ENCODE data around the gene GPX5.
"Not testable (repeated sequence)": the region's sequence is repeated elsewhere in the genome, so short reads cannot be mapped to it uniquely, and the experiment has no call there.

GPX5 gene

DNA sequence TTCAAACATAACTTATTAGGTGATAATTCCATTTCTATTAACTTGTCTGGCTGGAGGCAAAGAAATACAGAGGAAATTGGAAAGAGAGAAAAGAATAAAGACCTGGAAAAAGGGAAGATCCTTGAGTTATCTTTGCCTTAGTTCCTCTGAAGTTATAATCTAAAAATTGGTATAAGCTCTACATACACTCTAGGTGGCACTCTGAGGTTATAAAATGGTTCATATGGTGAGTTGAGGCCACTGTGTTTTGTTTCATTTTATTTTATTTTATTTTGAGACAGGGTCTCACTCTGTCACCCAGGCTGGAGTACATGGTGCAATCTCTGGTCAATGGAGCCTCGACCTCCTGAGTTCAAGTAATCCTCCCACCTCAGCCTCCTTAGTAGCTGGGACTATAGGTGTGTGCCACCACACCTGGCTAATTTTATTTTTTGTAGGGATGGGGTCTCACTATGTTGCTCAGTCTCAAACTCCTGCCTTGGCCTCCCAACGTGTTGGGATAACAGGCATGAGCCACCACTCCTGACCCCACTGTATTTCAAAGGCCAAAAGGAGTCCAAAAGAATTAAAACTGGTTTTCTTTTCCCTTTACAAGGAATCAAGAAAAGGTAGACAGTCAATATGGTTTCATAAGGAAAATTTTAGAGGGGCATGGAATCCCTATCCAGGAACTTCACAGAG is 29.4 kb upstream of the GPX5 start:
- H3K9me3 ChIP-seq (replicated peaks; ENCODE audit: low read length), result no peaks in the 10 kb centered on the region
- no peak overlapping the region for H3K4me3 ChIP-seq (ENCODE audit: low read length)
- H3K4me1 ChIP-seq (ENCODE audit: control insufficient read depth, insufficient read depth, low read length), result no peaks in the 10 kb centered on the region
- H3K36me3 ChIP-seq (ENCODE audit: insufficient read depth, low read length), result no peaks in the 10 kb centered on the region
- H3K27me3 ChIP-seq (ENCODE audit: control insufficient read depth, insufficient read depth, low read length), result peaks cover 9% of the 10 kb centered on the region
- H3K9ac ChIP-seq (ENCODE audit: low read depth, low read length), result no peak overlapping the region
- H3K4me2 ChIP-seq (ENCODE audit: low read length), result no peak overlapping the region

DNA sequence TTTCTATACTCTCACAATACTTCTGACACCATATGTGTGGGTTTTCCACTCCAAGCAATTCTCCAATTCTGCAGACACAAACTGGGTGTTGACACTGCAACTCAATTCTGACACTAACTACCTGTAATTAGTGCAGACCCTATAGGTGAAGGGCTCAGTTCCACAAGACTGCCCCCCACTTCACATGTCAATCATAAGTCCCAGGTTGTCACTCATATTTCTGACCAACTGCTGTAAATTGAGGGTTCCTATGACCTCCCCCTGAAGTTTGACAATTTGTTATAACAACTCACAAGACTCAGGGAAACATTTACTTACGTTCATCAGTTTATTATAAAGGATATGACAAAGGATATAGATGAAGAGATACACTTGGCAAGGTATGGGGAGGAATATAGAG is 28.4 kb upstream of the GPX5 start:
- Histone ChIP-seq H3K36me3 (ENCODE audit: insufficient read depth, low read length) (no peaks in the 10 kb centered on the region), H3K9ac (ENCODE audit: low read depth, low read length) (no peak overlapping the region), H3K9me3 (replicated peaks; ENCODE audit: low read length) (no peaks in the 10 kb centered on the region), H3K27me3 (ENCODE audit: control insufficient read depth, insufficient read depth, low read length) (peaks cover 5% of the 10 kb centered on the region), H3K4me3 (ENCODE audit: low read length) (no peak overlapping the region), H3K4me1 (ENCODE audit: control insufficient read depth, insufficient read depth, low read length) (no peaks in the 10 kb centered on the region), H3K4me2 (ENCODE audit: low read length) (no peak overlapping the region)

DNA sequence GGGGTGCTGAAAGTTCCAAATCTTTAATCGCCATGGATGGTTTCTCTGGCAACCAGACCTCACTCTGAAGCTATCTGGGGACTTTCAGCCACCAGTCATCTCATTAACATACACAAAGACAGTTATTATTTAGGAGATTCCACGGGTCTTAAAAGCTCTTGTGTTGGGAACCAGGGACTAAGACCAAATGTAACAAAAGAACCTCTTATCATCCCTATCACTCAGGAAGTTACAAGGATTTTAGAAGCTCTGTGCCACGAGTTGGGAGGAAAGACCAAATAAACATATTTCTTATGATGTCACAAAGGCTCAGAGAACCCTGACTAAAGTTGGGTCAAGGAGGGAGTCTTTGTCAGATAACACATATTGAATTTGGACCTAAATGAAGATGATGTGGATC is 27.8 kb upstream of the GPX5 start:
- H3K36me3 ChIP-seq (ENCODE audit: insufficient read depth, low read length), result no peaks in the 10 kb centered on the region
- H3K4me3 ChIP-seq (ENCODE audit: low read length), result no peak overlapping the region
- H3K4me2 ChIP-seq (ENCODE audit: low read length), result no peak overlapping the region
- no peaks in the 10 kb centered on the region for H3K4me1 ChIP-seq (ENCODE audit: control insufficient read depth, insufficient read depth, low read length)
- no peak overlapping the region for H3K9ac ChIP-seq (ENCODE audit: low read depth, low read length)
- H3K27me3 ChIP-seq (ENCODE audit: control insufficient read depth, insufficient read depth, low read length), result no peaks in the 10 kb centered on the region
- no peaks in the 10 kb centered on the region for H3K9me3 ChIP-seq (replicated peaks; ENCODE audit: low read length)

DNA sequence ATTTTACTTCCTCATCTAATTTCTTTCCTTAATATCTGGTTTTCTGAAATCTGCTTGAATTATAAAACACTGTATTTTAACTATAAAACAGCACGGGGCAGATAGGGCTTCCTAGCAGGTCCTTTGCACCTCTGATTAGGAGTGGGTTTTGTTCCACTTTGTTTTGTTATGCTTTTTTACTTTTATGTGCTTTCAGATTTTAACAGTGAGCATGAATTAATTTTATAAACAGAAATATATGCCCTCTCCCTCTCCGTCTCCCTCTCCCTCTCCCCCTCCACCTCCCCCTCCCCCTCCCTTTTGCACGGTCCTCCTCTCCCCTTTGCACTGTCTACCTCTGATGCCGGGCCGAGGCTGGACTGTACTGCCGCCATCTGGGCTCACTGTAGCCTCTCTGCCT is 24.4 kb upstream of the GPX5 start:
- Histone ChIP-seq H3K4me1 (ENCODE audit: control insufficient read depth, insufficient read depth, low read length) (no peaks in the 10 kb centered on the region), H3K4me2 (ENCODE audit: low read length) (no peak overlapping the region), H3K9ac (ENCODE audit: low read depth, low read length) (no peak overlapping the region), H3K36me3 (ENCODE audit: insufficient read depth, low read length) (no peaks in the 10 kb centered on the region), H3K4me3 (ENCODE audit: low read length) (no peak overlapping the region), H3K27me3 (ENCODE audit: control insufficient read depth, insufficient read depth, low read length) (peaks cover 4% of the 10 kb centered on the region), H3K9me3 (replicated peaks; ENCODE audit: low read length) (no peaks in the 10 kb centered on the region)

DNA sequence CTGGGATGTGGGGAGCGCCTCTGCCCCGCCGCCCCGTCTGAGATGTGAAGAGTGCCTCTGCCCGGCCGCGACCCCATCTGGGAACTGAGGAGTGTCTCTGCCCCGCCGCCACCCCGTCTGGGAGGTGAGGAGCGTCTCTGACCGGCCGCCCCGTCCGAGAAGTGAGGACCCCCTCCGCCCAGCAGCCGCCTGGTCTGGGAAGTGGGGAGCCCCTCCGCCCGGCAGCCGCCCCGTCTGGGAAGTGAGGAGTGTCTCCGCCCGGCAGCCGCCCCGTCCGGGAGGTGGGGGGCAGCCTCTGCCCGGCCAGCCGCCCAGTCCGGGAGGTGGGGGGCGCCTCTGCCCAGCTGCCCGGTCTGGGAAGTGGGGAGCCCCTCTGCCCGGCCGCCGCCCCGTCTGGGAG is 23.5 kb upstream of the GPX5 start:
- H3K4me2 ChIP-seq (ENCODE audit: low read length); H3K4me3 ChIP-seq (ENCODE audit: low read length); H3K9me3 ChIP-seq (replicated peaks; ENCODE audit: low read length): not testable (repeated sequence)

DNA sequence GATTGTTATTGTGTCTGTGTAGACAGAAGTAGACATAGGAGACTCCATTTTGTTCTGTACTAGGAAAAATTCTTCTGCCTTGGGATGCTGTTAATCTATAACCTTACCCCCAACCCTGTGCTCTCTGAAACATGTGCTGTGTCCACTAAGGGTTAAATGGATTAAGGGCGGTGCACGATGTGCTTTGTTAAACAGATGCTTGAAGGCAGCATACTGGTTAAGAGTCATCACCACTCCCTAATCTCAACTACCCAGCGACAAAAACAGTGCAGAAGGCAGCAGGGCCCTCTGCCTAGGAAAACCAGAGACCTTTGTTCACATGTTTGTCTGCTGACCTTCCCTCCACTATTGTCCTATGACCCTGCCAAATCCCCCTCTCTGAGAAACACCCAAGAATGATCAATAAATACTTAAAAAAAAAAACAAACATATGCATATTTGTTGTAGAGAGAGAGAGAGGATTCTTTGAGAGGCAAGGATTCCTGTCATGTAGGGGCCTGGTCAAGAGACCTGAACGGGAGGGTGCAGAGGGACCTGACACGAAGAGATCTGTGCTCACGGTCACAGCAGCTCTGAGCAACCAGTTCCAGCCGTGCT is 22.9 kb upstream of the GPX5 start:
- not testable (repeated sequence) for H3K4me2 ChIP-seq (ENCODE audit: low read length); H3K9ac ChIP-seq (ENCODE audit: low read depth, low read length); H3K27me3 ChIP-seq (ENCODE audit: control insufficient read depth, insufficient read depth, low read length); H3K36me3 ChIP-seq (ENCODE audit: insufficient read depth, low read length); H3K4me1 ChIP-seq (ENCODE audit: control insufficient read depth, insufficient read depth, low read length); H3K9me3 ChIP-seq (replicated peaks; ENCODE audit: low read length); H3K4me3 ChIP-seq (ENCODE audit: low read length)

More for the DNA sequence above, 23.5 kb upstream of the GPX5 start:
- H3K9ac ChIP-seq (ENCODE audit: low read depth, low read length); H3K36me3 ChIP-seq (ENCODE audit: insufficient read depth, low read length); H3K4me1 ChIP-seq (ENCODE audit: control insufficient read depth, insufficient read depth, low read length); H3K27me3 ChIP-seq (ENCODE audit: control insufficient read depth, insufficient read depth, low read length): not testable (repeated sequence)

DNA sequence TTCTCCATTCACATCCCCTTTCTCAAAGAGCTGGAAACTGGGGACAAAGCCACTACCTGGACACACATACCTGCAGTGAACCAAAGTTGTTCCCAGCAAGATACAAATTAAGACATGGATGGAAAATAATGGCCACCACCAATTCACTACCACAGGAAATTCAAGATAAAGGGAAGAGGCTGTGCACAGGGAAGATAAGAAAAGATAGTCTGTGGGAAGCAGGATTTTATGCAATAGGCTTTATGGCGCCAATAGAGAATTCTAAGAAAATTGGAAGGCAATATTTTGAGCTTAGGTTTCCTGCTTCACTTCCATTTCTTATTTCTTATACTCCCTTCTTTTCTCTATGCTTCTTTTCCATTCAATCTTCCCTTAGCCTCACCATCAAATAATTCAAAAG is 19.9 kb upstream of the GPX5 start:
- no peak overlapping the region for H3K4me2 ChIP-seq (ENCODE audit: low read length)
- H3K4me3 ChIP-seq (ENCODE audit: low read length), result no peak overlapping the region
- H3K27me3 ChIP-seq (ENCODE audit: control insufficient read depth, insufficient read depth, low read length), result peaks cover 4% of the 10 kb centered on the region
- no peaks in the 10 kb centered on the region for H3K4me1 ChIP-seq (ENCODE audit: control insufficient read depth, insufficient read depth, low read length)
- no peak overlapping the region for H3K9ac ChIP-seq (ENCODE audit: low read depth, low read length)
- H3K9me3 ChIP-seq (replicated peaks; ENCODE audit: low read length), result no peaks in the 10 kb centered on the region
- H3K36me3 ChIP-seq (ENCODE audit: insufficient read depth, low read length), result no peaks in the 10 kb centered on the region

DNA sequence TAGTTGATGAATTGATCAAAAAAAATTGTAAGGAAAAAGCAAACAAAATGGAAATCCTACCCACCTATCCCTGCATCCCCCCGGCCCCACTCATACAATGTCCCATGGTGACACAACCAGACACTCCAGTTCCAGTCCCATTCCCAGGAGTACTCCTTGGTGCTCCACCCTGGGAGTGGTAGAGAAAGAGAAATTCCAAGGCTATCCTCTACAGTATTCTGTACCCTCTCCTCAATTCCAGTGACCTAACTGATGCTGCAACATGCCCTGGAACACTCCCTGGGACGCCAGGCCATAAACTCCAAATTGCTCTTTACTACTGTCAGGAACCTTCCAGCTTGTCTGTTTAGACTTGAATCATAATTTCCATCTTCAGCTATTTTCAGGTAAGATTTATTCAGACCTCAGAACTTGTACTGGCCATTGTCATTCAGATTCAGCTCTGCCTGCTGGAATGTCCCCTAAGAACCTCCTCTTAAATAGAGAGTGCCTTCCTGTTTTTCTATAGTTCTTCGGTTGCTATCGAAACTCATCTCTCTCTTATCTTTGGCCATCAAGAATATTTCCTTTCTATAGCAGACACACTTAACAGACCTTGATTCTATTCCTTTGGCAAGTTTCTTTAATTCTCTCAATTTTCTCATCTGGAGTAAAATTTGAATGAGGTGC is 18.7 kb upstream of the GPX5 start:
- Histone ChIP-seq H3K4me1 (ENCODE audit: control insufficient read depth, insufficient read depth, low read length) (no peaks in the 10 kb centered on the region), H3K9me3 (replicated peaks; ENCODE audit: low read length) (no peaks in the 10 kb centered on the region), H3K36me3 (ENCODE audit: insufficient read depth, low read length) (no peaks in the 10 kb centered on the region), H3K4me2 (ENCODE audit: low read length) (no peak overlapping the region), H3K4me3 (ENCODE audit: low read length) (no peak overlapping the region), H3K27me3 (ENCODE audit: control insufficient read depth, insufficient read depth, low read length) (peaks cover 4% of the 10 kb centered on the region), H3K9ac (ENCODE audit: low read depth, low read length) (no peak overlapping the region)

DNA sequence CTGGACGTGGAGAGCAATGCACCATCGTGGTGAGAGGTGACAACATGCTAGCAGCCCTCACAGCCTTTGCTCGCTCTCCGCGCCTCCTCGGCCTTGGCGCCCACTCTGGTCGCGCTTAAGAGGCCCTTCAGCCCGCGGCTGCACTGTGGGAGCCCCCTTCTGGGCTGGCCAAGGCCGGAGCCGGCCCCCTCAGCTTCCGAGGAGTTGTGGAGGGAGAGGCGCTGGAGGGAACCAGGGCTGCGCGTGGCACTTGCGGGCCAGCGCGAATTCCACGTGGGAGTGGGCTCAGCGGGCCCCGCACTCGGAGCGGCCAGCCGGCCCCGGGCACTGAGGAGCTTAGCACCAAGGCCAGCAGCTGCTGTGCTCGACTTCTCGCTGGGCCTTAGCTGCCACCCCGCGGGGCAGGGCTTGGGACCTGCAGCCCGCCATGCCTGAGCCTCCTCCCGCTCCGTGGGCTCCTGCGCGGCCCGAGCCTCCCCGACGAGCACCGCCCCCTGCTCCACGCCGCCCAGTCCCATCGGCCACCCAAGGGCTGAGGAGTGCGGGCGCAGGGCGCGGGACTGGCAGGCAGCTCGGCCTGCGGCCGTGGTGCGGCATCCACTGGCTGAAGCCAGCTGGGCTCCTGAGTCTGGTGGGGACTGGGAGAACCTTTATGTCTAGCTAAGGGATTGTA is 13.9 kb upstream of the GPX5 start:
- no peaks in the 10 kb centered on the region for H3K27me3 ChIP-seq (ENCODE audit: control insufficient read depth, insufficient read depth, low read length)
- H3K4me1 ChIP-seq (ENCODE audit: control insufficient read depth, insufficient read depth, low read length), result no peaks in the 10 kb centered on the region
- H3K4me3 ChIP-seq (ENCODE audit: low read length), result no peak overlapping the region
- H3K4me2 ChIP-seq (ENCODE audit: low read length), result no peak overlapping the region
- H3K36me3 ChIP-seq (ENCODE audit: insufficient read depth, low read length), result no peaks in the 10 kb centered on the region
- no peak overlapping the region for H3K9ac ChIP-seq (ENCODE audit: low read depth, low read length)
- H3K9me3 ChIP-seq (replicated peaks; ENCODE audit: low read length), result no peaks in the 10 kb centered on the region

DNA sequence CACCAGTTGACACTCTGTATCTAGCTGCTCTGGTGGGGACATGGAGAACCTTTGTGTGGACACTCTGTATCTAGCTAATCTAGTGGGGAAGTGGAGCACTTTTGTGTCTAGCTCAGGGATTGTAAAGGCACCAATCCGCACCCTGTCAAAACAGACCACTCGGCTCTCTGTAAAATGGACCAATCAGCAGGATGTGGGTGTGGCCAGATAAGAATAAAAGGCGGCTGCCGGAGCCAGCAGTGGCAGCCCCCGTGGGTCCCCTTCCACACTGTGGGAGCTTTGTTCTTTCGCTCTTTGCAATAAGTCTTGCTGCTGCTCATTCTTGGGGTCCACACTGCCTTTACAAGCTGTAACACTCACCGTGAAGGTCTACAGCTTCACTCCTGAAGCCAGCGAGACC is 13.3 kb upstream of the GPX5 start:
- not testable (repeated sequence) for H3K4me1 ChIP-seq (ENCODE audit: control insufficient read depth, insufficient read depth, low read length); H3K36me3 ChIP-seq (ENCODE audit: insufficient read depth, low read length); H3K4me3 ChIP-seq (ENCODE audit: low read length); H3K4me2 ChIP-seq (ENCODE audit: low read length); H3K9me3 ChIP-seq (replicated peaks; ENCODE audit: low read length); H3K27me3 ChIP-seq (ENCODE audit: control insufficient read depth, insufficient read depth, low read length); H3K9ac ChIP-seq (ENCODE audit: low read depth, low read length)

DNA sequence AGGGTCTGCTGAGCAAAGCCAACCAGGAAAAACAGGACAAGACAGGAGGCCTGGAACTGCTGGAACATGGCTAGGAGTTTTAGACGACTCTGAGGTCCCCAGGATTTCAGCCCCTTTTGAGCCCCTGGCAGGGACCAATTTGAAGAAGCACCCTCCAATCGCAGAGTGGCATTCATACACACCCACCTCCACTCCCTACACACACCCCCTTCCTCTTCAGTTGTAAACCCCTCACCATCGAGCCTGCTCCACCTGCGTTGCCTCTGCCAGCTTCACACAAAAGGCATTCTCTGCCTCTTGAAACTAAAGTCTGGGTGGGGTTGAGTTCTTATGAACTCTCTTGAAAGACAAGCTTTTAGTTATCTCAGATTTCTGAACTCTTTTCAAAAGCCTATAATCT is 10.0 kb upstream of the GPX5 start, which contains the start of gene GPX6:
TSS of gene GPX6 (minus strand) at position 118 of the 400 bp plus-strand sequence. CDS start at position 68, 50 bp downstream.
- Histone ChIP-seq H3K4me1 (ENCODE audit: control insufficient read depth, insufficient read depth, low read length) (no peaks in the 10 kb centered on the region), H3K27me3 (ENCODE audit: control insufficient read depth, insufficient read depth, low read length) (no peaks in the 10 kb centered on the region), H3K4me2 (ENCODE audit: low read length) (no peak within 1 kb of the TSS), H3K36me3 (ENCODE audit: insufficient read depth, low read length) (no peaks in the 10 kb centered on the region), H3K9me3 (replicated peaks; ENCODE audit: low read length) (no peaks in the 10 kb centered on the region), H3K4me3 (ENCODE audit: low read length) (no peak within 1 kb of the TSS), H3K9ac (ENCODE audit: low read depth, low read length) (no peak within 1 kb of the TSS)
